Panc1 (cell line): Measurements from ENCODE around the gene ALOXE3. TPM values are rescaled to one million over a fixed set of nuclear protein-coding genes. Genes with fewer than 3 reads are reported as not detected.

ENCODE experiments used
- ATAC-seq: fragments of 200-7000 bp; cut with Tn5 transposase; 2 replicates; pipeline ENCODE4 v1.9.1; 2020; ENCODE audit warnings: mild to moderate bottlenecking, moderate library complexity
- BruUV-seq: library from RNA; stranded (reverse); fragments of 400-500 nt; replicated peaks from 2 replicates; lab custom pipeline; 2021; lab: Mats Ljungman, UMichigan
- CTCF ChIA-PET: fragments of 300-600 bp; sonication (Branson Sonifier 250); formaldehyde crosslinking; loops from one replicate; lab custom pipeline; 2022; ENCODE audit warnings: antibody characterized with exemption; lab: Charles Lee
- POLR2A ChIA-PET: fragments of 300-600 bp; sonication (Branson Sonifier 250); formaldehyde crosslinking; loops from one replicate; lab custom pipeline; 2022; ENCODE audit warnings: antibody characterized with exemption; lab: Charles Lee
- DNase-seq: peaks from one replicate; pipeline ENCODE4 v3.0.0-alpha.2; 2010; ENCODE audit warnings: low read depth, low spot score
- H3K27ac ChIP-seq: 2 replicates; pipeline ENCODE4 v1.5.1; 2011; ENCODE audit warnings: mild to moderate bottlenecking, low read length, inconsistent platforms
- H3K27me3 ChIP-seq: fragments of 200-500 bp; sonication (Bioruptor generic); 2 replicates; pipeline ENCODE4 v1.6.0; 2014; ENCODE audit warnings: low read length, inconsistent platforms; ENCODE audit not compliant: control insufficient read depth, insufficient read depth
- H3K36me3 ChIP-seq: fragments of 200-500 bp; sonication (Bioruptor generic); 2 replicates; pipeline ENCODE4 v1.5.1; 2014; ENCODE audit warnings: inconsistent platforms, mild to moderate bottlenecking, low read length, moderate library complexity; ENCODE audit not compliant: control insufficient read depth, insufficient read depth
- H3K4me1 ChIP-seq: 2 replicates; pipeline ENCODE4 v1.5.1; 2011; ENCODE audit warnings: inconsistent platforms, mild to moderate bottlenecking, low read length, moderate library complexity; ENCODE audit not compliant: control insufficient read depth, insufficient read depth
- H3K4me3 ChIP-seq, 2 experiments: 2 replicates each; pipeline ENCODE4 v1.5.1; 2011 to 2012; ENCODE audit warnings: low read depth in 2 of 2, low read length in 2 of 2, mild to moderate bottlenecking in 2 of 2, inconsistent platforms in 1 of 2, moderate library complexity in 1 of 2
- H3K9me3 ChIP-seq: fragments of 200-500 bp; sonication (Bioruptor generic); 2 replicates; pipeline ENCODE4 v1.5.1; 2014; ENCODE audit warnings: low read depth, mild to moderate bottlenecking, inconsistent platforms, low read length, moderate library complexity; ENCODE audit not compliant: control insufficient read depth, insufficient read depth
- CTCF ChIP-seq: fragments of 450-650 bp; IDR thresholded peaks from 2 replicates; pipeline ENCODE4 v1.5.1; 2017; ENCODE audit warnings: mild to moderate bottlenecking
- POLR2AphosphoS5 ChIP-seq: IDR thresholded peaks from 2 replicates; pipeline ENCODE4 v1.6.1; 2012; ENCODE audit warnings: mild to moderate bottlenecking, low read depth, low read length, moderate library complexity
- REST ChIP-seq, 2 experiments: IDR thresholded peaks; 2 replicates each; pipeline ENCODE4 v1.6.1; 2011 to 2012; ENCODE audit warnings: low read depth in 2 of 2, control low read depth in 1 of 2, low read length in 1 of 2, mild to moderate bottlenecking in 1 of 2, moderate library complexity in 1 of 2; ENCODE audit not compliant: insufficient read depth in 1 of 2
- SIN3A ChIP-seq: IDR thresholded peaks from 2 replicates; pipeline ENCODE4 v1.6.1; 2012; ENCODE audit warnings: low read depth, mild to moderate bottlenecking, low read length, moderate library complexity, borderline replicate concordance; ENCODE audit not compliant: insufficient read depth
- TCF7L2 ChIP-seq: IDR thresholded peaks from 2 replicates; pipeline ENCODE4 v1.6.1; 2011; ENCODE audit warnings: mild to moderate bottlenecking, low read depth, low read length, inconsistent platforms
- in situ Hi-C: cut with HindIII; loops from 2 replicates; pipeline ENCODE4 v1.10.0; 2016; ENCODE audit warnings: low sequenced_read_pairs, low pct_unique_long_range_greater_than_20kb
- intact Hi-C: fragments of 100-400 bp; cut with micrococcal nuclease; formaldehyde crosslinking; loops from one replicate; pipeline ENCODE4 v1.10.0; 2022; ENCODE audit not compliant: unreplicated experiment
- total RNA-seq: library from RNA; stranded (reverse); gene quantifications from one replicate; pipeline ENCODE4 v1.2.1, GENCODE V29; 2021; ENCODE audit not compliant: unreplicated experiment

The ALOXE3 gene
- total RNA-seq, 1 experiment from 2014 or later = 0.46 TPM

GRCh38 chr17:8149419-8150193 lies 31.3 kb upstream of the ALOXE3 start:
- Histone ChIP-seq H3K36me3 (no peaks in the 10 kb centered on the region; the same call in 1 of the 2 replicates), H3K4me3 (no peak overlapping the region), H3K9me3 (no peaks in the 10 kb centered on the region), H3K27ac (no peak overlapping the region), H3K27me3 (no peaks in the 10 kb centered on the region), H3K4me1 (peaks cover 24% of the 10 kb centered on the region)
- DNase-seq (no peak), ATAC-seq (no peak)
- CTCF ChIA-PET = no interaction called here
- POLR2A ChIA-PET = no interaction called here
- in situ Hi-C loops = no loop called here
- no peak for TF ChIP-seq SIN3A
- no TSS peak for BruUV-seq
- intact Hi-C loops = no loop called here

GRCh38 chr17:8148560-8148959 lies 30.2 kb upstream of the ALOXE3 start:
- CTCF ChIA-PET = no interaction called here
- Histone ChIP-seq H3K4me1 (peaks cover 17% of the 10 kb centered on the region), H3K36me3 (no peaks in the 10 kb centered on the region; the same call in 1 of the 2 replicates), H3K27ac (no peak overlapping the region), H3K4me3 (no peak overlapping the region), H3K27me3 (no peaks in the 10 kb centered on the region), H3K9me3 (no peaks in the 10 kb centered on the region)
- no peak for DNase-seq
- in situ Hi-C loops (no loop called here), intact Hi-C loops (no loop called here)
- no peak for ATAC-seq
- BruUV-seq = no TSS peak
- TF ChIP-seq CTCF (no peak), TCF7L2 (no peak), REST (IDR thresholded peaks at IDR 0.05; ENCODE audit: insufficient read depth in 1 of 2, low read depth in 2 of 2, low read length in 1 of 2) (no peak), SIN3A (no peak), POLR2AphosphoS5 (no peak)
- POLR2A ChIA-PET = no interaction called here

- DNase-seq (no peak), ATAC-seq (no peak)
- TF ChIP-seq REST (IDR thresholded peaks at IDR 0.05; ENCODE audit: insufficient read depth in 1 of 2, low read depth in 2 of 2, low read length in 1 of 2) (no peak), TCF7L2 (no peak), POLR2AphosphoS5 (no peak), CTCF (no peak), SIN3A (no peak)
- H3K27ac ChIP-seq = no peak overlapping the region
- no peak overlapping the region for H3K4me3 ChIP-seq
- H3K9me3 ChIP-seq = no peaks in the 10 kb centered on the region
- no TSS peak for BruUV-seq
- ChIA-PET CTCF (no interaction called here), POLR2A (no interaction called here)
- peaks cover 10% of the 10 kb centered on the region for H3K4me1 ChIP-seq
- in situ Hi-C loops = no loop called here
- no peaks in the 10 kb centered on the region; the same call in 1 of the 2 replicates for H3K36me3 ChIP-seq
- no peaks in the 10 kb centered on the region for H3K27me3 ChIP-seq
- intact Hi-C loops = no loop called here
These were observed 29.6 kb upstream of the ALOXE3 start for GRCh38 chr17:8147805-8148404.
